HG02885 (cell line): ENCODE measurements around the gene NLRP6.

Source experiments
- ATAC-seq: cut with Tn5 transposase; IDR thresholded peaks from one replicate; pipeline ENCODE4 v1.9.1; 2021; ENCODE audit warnings: mild to moderate bottlenecking; ENCODE audit not compliant: unreplicated experiment, poor library complexity

The NLRP6 gene

GRCh38 chr11:255176-255575 lies 23.0 kb upstream of the NLRP6 start:
- ATAC-seq, result no peak

DNA sequence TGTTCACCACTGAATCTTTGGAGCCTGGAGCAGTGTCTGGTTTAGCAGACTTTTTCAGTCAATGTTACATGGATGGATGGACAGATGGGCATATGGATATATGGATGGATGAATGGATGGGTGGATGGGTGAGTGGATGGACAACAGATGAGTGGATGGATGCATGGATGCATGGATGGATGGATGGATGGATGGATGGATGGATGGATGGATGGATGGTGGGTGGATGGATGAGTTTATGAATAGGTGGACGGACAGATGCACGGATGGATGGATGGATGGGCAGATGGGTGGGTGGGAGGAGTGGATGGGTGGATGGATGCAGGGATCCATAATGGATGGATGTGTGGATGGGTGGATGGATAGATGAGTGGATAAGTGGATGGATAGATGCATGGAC lies 22.4 kb upstream of the NLRP6 start:
- no peak for ATAC-seq

- no peak for ATAC-seq
Observed at GRCh38 chr11:256952-257737, 21.1 kb upstream of the NLRP6 start.

GRCh38 chr11:257766-258493 lies 20.3 kb upstream of the NLRP6 start:
- no peak for ATAC-seq

DNA sequence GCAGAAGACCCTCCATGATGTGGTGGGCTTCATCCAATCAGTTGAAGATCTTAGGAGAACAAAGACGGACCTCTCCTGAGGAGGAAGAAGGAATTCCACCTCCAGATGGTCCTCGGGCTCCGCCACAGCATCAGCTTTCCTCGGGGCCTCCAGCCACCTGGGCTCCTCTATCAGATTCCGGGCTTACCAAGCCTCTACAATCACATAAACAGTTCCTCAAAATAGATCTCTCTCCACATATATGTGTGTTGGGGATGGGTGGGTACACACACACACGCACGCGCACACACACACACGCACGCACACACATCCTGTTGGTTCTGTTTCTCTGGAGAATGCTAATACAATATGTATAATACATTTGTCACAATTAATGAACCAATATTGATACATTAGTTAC lies 18.8 kb upstream of the NLRP6 start:
- ATAC-seq, result no peak

GRCh38 chr11:261624-262023 lies 16.6 kb upstream of the NLRP6 start:
- no peak for ATAC-seq

DNA sequence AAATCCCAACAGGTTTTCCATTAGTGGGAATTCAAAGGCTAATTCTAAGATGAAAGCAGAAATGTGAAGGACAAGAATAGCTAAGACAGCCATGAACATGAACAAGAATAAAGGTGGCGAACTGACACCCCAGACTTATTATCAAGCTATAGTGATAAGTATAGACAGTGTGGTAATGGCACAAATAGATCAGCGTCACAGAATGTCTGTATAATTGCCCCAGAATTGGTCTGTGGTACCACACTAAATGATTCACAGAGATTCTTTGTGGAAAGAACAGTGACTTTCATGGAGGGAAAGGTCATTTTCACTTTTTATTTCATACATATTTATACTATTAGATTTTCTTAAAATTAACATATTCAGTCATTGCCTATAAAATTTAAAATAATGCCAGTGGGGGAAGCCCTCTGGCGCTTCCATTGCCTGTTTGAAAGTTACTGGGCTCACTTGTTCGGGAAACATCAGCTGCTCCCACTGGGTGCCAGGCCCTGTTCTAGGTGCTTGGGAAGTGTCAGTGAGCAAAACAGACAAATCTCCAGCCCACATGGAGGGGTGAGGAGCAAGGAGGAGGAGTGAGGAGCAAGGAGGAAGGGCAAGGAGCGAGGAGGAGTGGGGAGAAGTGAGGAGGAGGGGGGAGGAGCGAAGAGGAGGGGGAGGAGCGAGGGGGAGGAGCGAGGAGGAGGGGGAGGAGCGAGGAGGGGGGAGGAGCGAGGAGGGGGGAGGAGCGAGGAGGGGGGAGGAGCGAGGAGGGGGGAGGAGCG lies 11.3 kb upstream of the NLRP6 start:
- ATAC-seq, result no peak

GRCh38 chr11:267491-267994 lies 10.7 kb upstream of the NLRP6 start:
- no peak for ATAC-seq

DNA sequence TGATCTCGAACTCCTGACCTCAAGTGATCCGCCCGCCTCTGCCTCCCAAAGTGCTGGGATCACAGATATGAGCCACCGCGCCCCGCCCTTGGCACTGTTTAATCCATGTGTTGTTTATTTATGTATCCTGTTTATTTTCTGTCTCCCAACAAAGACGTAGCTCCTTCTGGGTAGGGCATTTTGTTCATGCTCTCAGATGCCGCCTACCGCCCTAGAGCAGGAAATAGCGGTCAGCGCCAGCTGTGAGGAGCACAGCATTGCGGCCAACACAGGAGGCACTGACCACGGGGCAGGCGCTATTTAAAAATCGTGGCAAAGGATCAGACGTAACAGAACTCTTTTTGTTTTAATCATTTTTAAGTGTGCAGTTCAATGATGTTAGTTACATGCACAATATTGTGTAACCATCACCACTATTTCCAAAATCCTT lies 9.5 kb upstream of the NLRP6 start:
- peak; percentile 54 for ATAC-seq

GRCh38 chr11:269146-269890 lies 8.9 kb upstream of the NLRP6 start:
- peak; percentile 69 for ATAC-seq

DNA sequence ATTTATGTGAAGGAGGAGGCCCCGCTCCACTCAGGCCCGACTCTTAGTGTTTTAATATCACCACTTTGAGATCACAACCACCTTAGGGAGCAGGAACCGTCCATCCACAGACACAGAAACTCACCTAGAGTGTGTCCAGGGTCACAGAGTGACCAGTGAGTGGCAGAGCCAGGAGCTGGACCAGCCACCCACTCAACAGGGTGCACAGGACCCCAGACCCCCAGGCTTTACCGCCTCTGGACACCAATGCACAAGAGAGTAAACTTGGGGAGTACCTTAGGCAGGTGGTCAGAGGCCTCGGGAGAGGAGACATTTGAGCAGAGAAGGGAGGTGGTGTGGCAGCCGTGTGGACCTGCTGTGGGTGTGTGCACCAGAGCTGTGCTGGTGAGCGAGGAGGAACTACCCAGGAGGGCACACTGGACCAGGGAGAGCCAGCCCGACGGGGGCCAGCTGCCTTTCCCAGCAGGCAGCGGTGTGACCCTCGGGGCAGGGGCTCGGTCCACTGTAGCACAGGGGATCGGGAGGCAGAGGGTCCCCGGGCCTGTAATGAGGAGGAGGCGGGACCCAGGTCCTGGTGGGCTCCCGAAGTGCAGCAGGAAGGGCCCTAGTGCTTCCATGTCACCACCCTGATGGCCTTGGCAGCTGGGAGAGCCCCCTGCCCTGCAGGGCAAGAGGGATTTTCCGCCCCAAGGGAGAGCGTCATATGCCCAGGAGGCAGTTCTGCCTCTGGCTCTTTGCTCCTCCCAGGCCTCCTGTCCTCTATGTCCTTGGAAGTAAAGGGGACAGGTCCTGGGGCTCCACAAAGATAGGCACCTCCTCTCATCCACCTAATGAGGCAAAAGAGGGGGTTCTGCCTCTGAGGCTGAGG lies 7.5 kb upstream of the NLRP6 start:
- no peak for ATAC-seq

GRCh38 chr11:271319-271715 lies 6.9 kb upstream of the NLRP6 start:
- ATAC-seq, result no peak

DNA sequence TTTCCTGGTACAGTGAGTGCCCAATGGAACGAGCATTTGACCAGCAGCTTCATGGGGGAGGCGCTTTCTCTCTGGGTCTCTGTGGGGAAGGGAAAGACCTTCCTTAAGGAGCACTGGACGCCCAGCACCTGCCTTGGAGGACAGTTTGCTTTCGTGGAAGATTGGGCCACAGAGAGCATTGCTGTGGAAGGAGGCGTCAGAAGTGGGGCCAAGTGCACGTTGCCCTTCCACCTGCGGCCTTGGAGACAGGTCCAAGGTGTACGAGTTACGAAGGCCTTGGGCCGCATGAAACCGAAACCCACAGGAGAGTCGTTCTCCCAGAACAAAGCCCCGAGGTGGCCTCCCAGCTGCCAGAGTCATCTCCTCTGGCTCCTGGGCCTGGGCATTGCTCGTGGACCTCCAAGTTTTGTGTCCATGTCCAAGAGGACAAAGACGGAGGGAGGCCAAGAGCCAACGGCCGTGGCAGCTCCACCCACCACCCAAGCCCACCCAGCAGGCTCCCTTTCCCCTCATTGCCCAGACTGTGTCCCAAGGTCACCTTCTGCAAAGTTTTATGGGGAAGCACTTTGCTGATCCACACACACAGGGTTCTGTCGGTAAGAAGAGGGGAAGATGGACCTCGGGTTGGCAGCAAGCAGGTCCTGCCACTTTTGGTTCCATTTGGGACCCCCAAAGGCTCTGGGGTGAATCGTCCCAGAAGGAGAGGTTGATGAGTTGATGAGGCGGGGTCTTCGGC lies 5.8 kb upstream of the NLRP6 start:
- no peak for ATAC-seq

DNA sequence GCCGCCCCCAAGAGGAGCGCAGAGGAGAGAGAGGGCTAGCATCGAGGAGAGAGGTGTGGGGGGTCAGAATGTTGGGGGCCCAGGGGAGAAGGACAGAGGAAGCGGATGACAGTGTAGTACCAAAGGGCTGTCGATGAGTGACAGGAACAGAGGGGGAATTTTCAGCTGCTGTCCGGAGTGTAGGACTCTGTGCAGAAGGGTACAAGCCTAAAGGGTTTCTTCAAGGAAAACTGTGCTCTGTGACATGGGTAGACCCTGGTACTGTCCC lies 5.3 kb upstream of the NLRP6 start:
- no peak for ATAC-seq

DNA sequence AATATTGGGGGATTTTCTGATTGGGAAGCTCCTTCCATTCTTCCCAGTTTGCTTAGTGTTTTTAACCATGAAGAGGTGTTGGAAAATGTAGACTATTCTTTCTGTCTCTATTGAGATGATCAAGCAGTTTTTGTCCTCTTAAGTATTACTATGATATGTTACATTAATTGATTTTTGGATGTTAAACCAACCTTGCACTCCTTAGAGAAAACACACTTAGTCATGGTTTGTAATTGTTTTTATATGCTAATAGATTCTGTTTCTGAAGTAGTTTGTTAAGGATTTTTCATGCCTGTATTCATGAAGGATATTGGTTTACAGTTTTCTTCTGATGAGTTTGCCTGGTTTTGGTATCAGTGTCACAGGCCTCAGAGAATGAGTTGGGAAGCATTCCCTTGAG lies 2.0 kb upstream of the NLRP6 start:
- ATAC-seq, result no peak

DNA sequence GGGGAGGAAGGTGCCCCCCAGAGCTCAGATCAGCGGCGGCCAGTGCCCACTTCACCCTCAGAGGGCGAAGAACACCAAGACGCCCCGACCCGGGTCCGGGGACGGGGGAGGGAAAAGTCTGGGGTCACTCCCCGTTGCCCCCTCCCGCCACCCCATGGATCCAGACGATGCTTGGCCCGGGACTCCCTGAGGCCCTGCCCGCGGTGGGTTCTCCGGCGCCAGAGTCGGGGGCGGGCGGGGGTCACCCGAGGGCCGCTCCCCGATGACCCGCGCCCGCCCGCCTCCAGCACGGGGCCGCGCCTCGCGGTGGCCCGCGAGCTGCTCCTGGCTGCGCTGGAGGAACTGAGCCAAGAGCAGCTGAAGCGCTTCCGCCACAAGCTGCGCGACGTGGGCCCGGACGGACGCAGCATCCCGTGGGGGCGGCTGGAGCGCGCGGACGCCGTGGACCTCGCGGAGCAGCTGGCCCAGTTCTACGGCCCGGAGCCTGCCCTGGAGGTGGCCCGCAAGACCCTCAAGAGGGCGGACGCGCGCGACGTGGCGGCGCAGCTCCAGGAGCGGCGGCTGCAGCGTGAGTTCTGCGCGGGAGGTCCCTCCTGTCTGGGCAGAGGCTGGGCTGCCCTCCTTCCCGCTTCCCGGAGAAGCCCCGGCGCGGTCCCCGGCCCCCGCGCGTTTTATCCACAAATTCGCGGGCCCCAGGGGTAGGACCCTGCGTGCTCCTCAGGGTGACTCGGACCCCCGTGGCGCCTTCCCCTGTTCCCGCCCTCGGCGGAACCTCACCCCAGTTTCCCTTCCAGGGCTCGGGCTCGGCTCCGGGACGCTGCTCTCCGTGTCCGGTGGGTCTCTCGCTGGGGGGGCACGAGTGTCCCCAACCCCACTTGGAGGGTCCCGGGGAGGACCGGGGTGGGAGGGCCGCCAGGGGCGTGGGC lies 1.1 kb downstream of the NLRP6 start:
- ATAC-seq, result no peak

GRCh38 chr11:279966-280705 lies 1.9 kb downstream of the NLRP6 start:
- no peak for ATAC-seq
